ENCODE data around the gene CENPV. TPM values are rescaled to one million over a fixed set of nuclear protein-coding genes. Genes with fewer than 3 reads are reported as not detected.
A peak's percentile ranks its signal among the peaks of the same experiment; 100 is the strongest.

CENPV gene
- total and polyA plus RNA-seq, 10 of the 15 experiments (the other 5 are each of a cell fraction or from before 2014, with no cell fraction given) = 22.5 to 98.6 (median 80.8) TPM

GRCh38 chr17:16363749-16364536 is 10.7 kb upstream of the CENPV start (continued):
- TF ChIP-seq POLR2A (IDR thresholded peaks at IDR 0.05; ENCODE audit: low read depth, low read length) (no peak), MYB (IDR thresholded peaks at IDR 0.05; ENCODE audit: borderline replicate concordance, low read depth, low read length) (no peak), CBX5 (IDR thresholded peaks at IDR 0.05; ENCODE audit: low read depth) (no peak), CTCF (IDR thresholded peaks at IDR 0.05 in 2 of 3, conservative IDR thresholded peaks at IDR 0.05 in 1 of 3; ENCODE audit: control insufficient read depth in 2 of 3, extremely low read depth in 1 of 3, insufficient read depth in 1 of 3, low read depth in 3 of 3, low read length in 3 of 3) (peak; percentile 89 to 96 (median 95)), NFIC (IDR thresholded peaks at IDR 0.05; ENCODE audit: low read depth, low read length) (no peak), NRF1 (conservative IDR thresholded peaks at IDR 0.05; ENCODE audit: low read depth, low read length) (no peak), EGR1 (IDR thresholded peaks at IDR 0.05; ENCODE audit: borderline replicate concordance in 1 of 2, low read depth in 2 of 2, low read length in 2 of 2) (no peak), PML (IDR thresholded peaks at IDR 0.05; ENCODE audit: low read length) (no peak), CEBPZ (IDR thresholded peaks at IDR 0.05; ENCODE audit: low read depth, low read length) (no peak), CREM (IDR thresholded peaks at IDR 0.05; ENCODE audit: low read depth) (no peak), SMC3 (IDR thresholded peaks at IDR 0.05; ENCODE audit: borderline replicate concordance, low read length) (peak; percentile 92), RUNX3 (IDR thresholded peaks at IDR 0.05; ENCODE audit: low read length) (peak; percentile 37; the same call in 1 of the 2 replicates), GATAD2B (conservative IDR thresholded peaks at IDR 0.05; ENCODE audit: low read depth) (no peak), ZBTB33 (IDR thresholded peaks at IDR 0.05) (no peak), LARP7 (IDR thresholded peaks at IDR 0.05) (no peak), BMI1 (IDR thresholded peaks at IDR 0.05; ENCODE audit: borderline replicate concordance) (no peak), ZBTB11 (CRISPR knock-in tag; IDR thresholded peaks at IDR 0.05) (no peak), CBFB (IDR thresholded peaks at IDR 0.05; ENCODE audit: low read depth) (no peak), MYC (IDR thresholded peaks at IDR 0.05; ENCODE audit: insufficient read depth, insufficient read length, insufficient replicate concordance, low read length, severe bottlenecking) (no peak), NFXL1 (IDR thresholded peaks at IDR 0.05; ENCODE audit: borderline replicate concordance) (no peak)
